ENCODE results near the gene CAPN15.

- TF ChIP-seq CTCF (IDR thresholded peaks at IDR 0.05) = no peak
- no peak for TF ChIP-seq POLR2A (IDR thresholded peaks at IDR 0.05)
- TF ChIP-seq EP300 (IDR thresholded peaks at IDR 0.05) = no peak
- TF ChIP-seq POLR2AphosphoS5 (IDR thresholded peaks at IDR 0.05) = no peak
These were observed 12.2 kb upstream of the CAPN15 start for GRCh38 chr16:515175-515938.

Data from gastroesophageal sphincter (tissue), 3 donors.